HepG2 (cell line): ENCODE results near the gene TMEM53. TPM values are rescaled to one million over a fixed set of nuclear protein-coding genes. Genes with fewer than 3 reads are reported as not detected.

Source experiments
- ATAC-seq: fragments of 200-7000 bp; cut with Tn5 transposase; 3 replicates; pipeline ENCODE4 v1.9.1; 2020; ENCODE audit warnings: mild to moderate bottlenecking, moderate library complexity
- BruUV-seq: library from RNA; stranded (reverse); fragments of 400-500 nt; replicated peaks from 2 replicates; lab custom pipeline; 2021; lab: Mats Ljungman, UMichigan
- CTCF ChIA-PET: fragments of 300-600 bp; formaldehyde crosslinking; extraction: SDS; loops from one replicate; lab custom pipeline; 2021; ENCODE audit warnings: low total read pairs, inconsistent platforms, low intra/inter-chr PET ratio; lab: Yijun Ruan, JAX
- POLR2A ChIA-PET: fragments of 350-600 bp; sonication (Branson Sonifier 250); formaldehyde crosslinking; loops from one replicate; lab custom pipeline; 2020; ENCODE audit warnings: antibody characterized with exemption, inconsistent platforms; lab: Yijun Ruan, JAX
- DNase-seq: peaks from one replicate; pipeline ENCODE4 v3.0.0-alpha.2; 2015; ENCODE audit warnings: low spot score
- FAIRE-seq: peaks from 3 replicates; lab custom pipeline; 2011; peaks lifted over from hg19 to GRCh38; lab: Jason Lieb, UNC
- H2AFZ ChIP-seq: one replicate; pipeline ENCODE4 v1.6.1; 2011; ENCODE audit warnings: low read length, inconsistent platforms
- H3K27ac ChIP-seq: fragments of 300-600 bp; 3 replicates; pipeline ENCODE4 v1.8.0; 2011; ENCODE audit warnings: mixed run types, mild to moderate bottlenecking, mixed read lengths, low read length, inconsistent platforms; ENCODE audit not compliant: insufficient read depth; ENCODE audit errors: extremely low read length
- H3K27me3 ChIP-seq, 2 experiments: fragments of 200-600 bp in 1 of 2; 2 replicates in 1 of 2; 3 replicates in 1 of 2; pipeline versions ENCODE4 v1.6.0 to v1.8.0; 2011; ENCODE audit warnings: low read length in 2 of 2, mild to moderate bottlenecking in 2 of 2, moderate library complexity in 2 of 2, inconsistent platforms in 1 of 2; ENCODE audit not compliant: insufficient read depth in 2 of 2, control insufficient read depth in 1 of 2
- H3K36me3 ChIP-seq, 2 experiments: fragments of 200-600 bp in 1 of 2; replicated peaks in 1 of 2; 2 replicates in 1 of 2; 3 replicates in 1 of 2; pipeline versions ENCODE4 v1.5.1 to v1.8.0; 2011; ENCODE audit warnings: low read length in 2 of 2, inconsistent platforms in 1 of 2; ENCODE audit not compliant: insufficient read depth in 2 of 2, control insufficient read depth in 1 of 2
- H3K4me1 ChIP-seq: 2 replicates; pipeline ENCODE4 v1.5.1; 2012; ENCODE audit warnings: low read length, inconsistent platforms; ENCODE audit not compliant: insufficient read depth
- H3K4me2 ChIP-seq: 2 replicates; pipeline ENCODE4 v1.6.0; 2011; ENCODE audit warnings: low read depth, low read length, inconsistent platforms
- H3K4me3 ChIP-seq, 3 experiments: fragments of 200-600 bp in 1 of 3; sonication (generic), shearing (Covaris generic) in 1 of 3; replicated peaks in 1 of 3; 2 replicates each; pipeline ENCODE4 v1.5.1; 2011 to 2016; ENCODE audit warnings: low read length in 3 of 3, inconsistent platforms in 2 of 3, low read depth in 2 of 3, mild to moderate bottlenecking in 2 of 3, control low read depth in 1 of 3, mixed read lengths in 1 of 3; ENCODE audit not compliant: insufficient read depth in 1 of 3
- H3K79me2 ChIP-seq: one replicate; pipeline ENCODE4 v1.6.1; 2011; ENCODE audit warnings: low read length, inconsistent platforms; ENCODE audit not compliant: insufficient read depth
- H3K9ac ChIP-seq: 2 replicates; pipeline ENCODE4 v1.6.0; 2011; ENCODE audit warnings: mild to moderate bottlenecking, low read depth, low read length, inconsistent platforms; ENCODE audit not compliant: insufficient read depth
- H3K9me3 ChIP-seq: 2 replicates; pipeline ENCODE4 v1.5.1; 2012; ENCODE audit warnings: mild to moderate bottlenecking, low read length
- H4K20me1 ChIP-seq: 2 replicates; pipeline ENCODE4 v1.6.0; 2011; ENCODE audit warnings: inconsistent platforms, mild to moderate bottlenecking, low read length, moderate library complexity; ENCODE audit not compliant: insufficient read depth
- ADNP ChIP-seq: sonication (generic); formaldehyde crosslinking; IDR thresholded peaks from 2 replicates; pipeline ENCODE4 v1.4.0; 2020; ENCODE audit warnings: missing genetic modification reagents
- FOXM1 ChIP-seq: sonication (generic); formaldehyde crosslinking; IDR thresholded peaks from 2 replicates; pipeline ENCODE4 v1.5.0; 2020; ENCODE audit warnings: missing genetic modification reagents
- FOXP1 ChIP-seq, 2 experiments: fragments of 450-650 bp in 1 of 2; IDR thresholded peaks; 2 replicates each; pipeline ENCODE4 v1.6.1; 2017 to 2018; ENCODE audit warnings: antibody characterized with exemption in 1 of 2
- WGBS: methylation state at CpG from one replicate; pipeline ENCODE4 v1.1.6; 2017; ENCODE audit warnings: low lambda C conversion rate; 5-methylcytosine and 5-hydroxymethylcytosine counted together
- in situ Hi-C: cut with HindIII; loops from 2 replicates; pipeline ENCODE4 v1.10.0; 2017; ENCODE audit warnings: low pct_unique_long_range_greater_than_20kb; ENCODE audit not compliant: extremely low pct_ligation_motif_present
- intact Hi-C: fragments of 100-400 bp; cut with micrococcal nuclease; formaldehyde crosslinking; loops from one replicate; pipeline ENCODE4 v1.10.0; 2022; ENCODE audit not compliant: unreplicated experiment
- polyA plus RNA-seq, 8 experiments: library from polyadenylated mRNA; depleted of rRNA in 3 of 8; stranded (reverse) in 7 of 8; unstranded in 1 of 8; fragments of >200 nt; fragmentation: Illumina TruSeq in 4 of 8; extraction: Trizol in 4 of 8; gene quantifications; 2 replicates each; pipeline versions ENCODE4 v1.2.1 to v1.2.3, GENCODE V29; 2011 to 2016; ENCODE audit warnings: low read depth in 4 of 8, missing spikeins in 1 of 8, mixed read lengths in 1 of 8; ENCODE audit not compliant: insufficient read depth in 1 of 8
- total RNA-seq, 5 experiments: library from RNA; depleted of rRNA; stranded (reverse); fragments of >200 nt; fragmentation: Illumina TruSeq; extraction: Trizol; gene quantifications; 2 replicates each; pipeline ENCODE4 v1.2.3, GENCODE V29; 2016; ENCODE audit warnings: low read depth in 1 of 5
- TF ChIP-seq, protein P1 (sequence below): IDR thresholded peaks from 2 replicates; pipeline ENCODE4 v1.6.1; 2016; ENCODE audit warnings: mild to moderate bottlenecking
- TF ChIP-seq, protein P2 (sequence below), 2 experiments: fragments of 450-650 bp in 1 of 2; sonication (generic) in 1 of 2; formaldehyde crosslinking; IDR thresholded peaks; 2 replicates each; pipeline versions ENCODE4 v1.5.0 to v1.8.0; 2020 to 2022; ENCODE audit warnings: mild to moderate bottlenecking in 1 of 2, missing genetic modification reagents in 1 of 2

The TMEM53 gene
- total and polyA plus RNA-seq, 2 of the 13 experiments (the other 11 are each of a cell fraction or from before 2014, with no cell fraction given): 12.6 to 20.2 TPM

DNA sequence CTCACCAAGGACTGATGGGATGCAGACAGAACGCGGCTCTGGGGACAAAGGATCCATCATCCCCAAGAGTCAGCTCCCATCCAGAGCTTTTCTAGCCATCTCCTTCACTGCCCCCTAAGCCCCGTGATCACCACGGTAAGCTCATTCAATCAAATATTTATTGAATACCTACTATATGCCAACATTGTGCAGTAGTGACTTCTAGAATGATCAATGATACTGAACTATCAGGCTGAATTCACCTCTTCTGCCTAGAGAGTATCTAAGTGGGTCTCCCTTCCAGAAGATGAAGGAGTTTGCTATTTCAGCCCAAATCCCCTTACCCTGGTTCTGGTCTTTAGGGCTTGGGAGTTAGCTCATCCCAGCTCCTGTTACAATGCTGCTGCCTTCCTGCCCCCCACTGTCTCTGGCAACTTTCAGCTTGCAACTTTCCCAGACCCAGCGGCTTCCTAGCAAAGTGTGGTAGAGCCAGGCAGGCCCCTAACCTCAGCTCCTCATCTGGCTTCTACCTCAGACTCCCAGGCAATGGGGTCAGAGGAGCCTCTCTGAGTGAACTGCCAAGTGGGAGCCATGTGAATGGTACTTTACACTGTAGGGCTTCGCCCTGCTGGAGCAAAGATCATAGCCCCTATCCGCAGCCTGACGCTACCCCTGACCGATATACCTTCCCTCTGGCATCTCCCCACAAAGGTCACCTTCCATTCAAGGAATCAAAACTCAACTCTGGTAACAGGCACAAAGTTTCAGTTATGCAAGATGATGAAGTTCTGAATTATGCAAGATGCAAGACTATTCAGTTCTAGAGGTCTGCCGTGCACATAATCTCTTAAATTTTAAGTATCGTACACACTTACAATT, 20.9 kb downstream of the TMEM53 start:
- Histone ChIP-seq H4K20me1 (no peaks in the 10 kb centered on the region), H3K4me2 (no peak overlapping the region), H3K27ac (no peak overlapping the region), H3K4me3 (no peak overlapping the region), H2AFZ (no peak overlapping the region), H3K9me3 (no peaks in the 10 kb centered on the region), H3K36me3 (peaks cover 24 to 37% of the 10 kb centered on the region in 2 experiments), H3K9ac (no peak overlapping the region), H3K27me3 (no peaks in the 10 kb centered on the region), H3K4me1 (peaks cover 21% of the 10 kb centered on the region), H3K79me2 (no peaks in the 10 kb centered on the region)
- 79% methylated on average over 11 of the region's 11 CpGs for WGBS
- ATAC-seq (no peak), DNase-seq (no peak), FAIRE-seq (no peak)
- intact Hi-C loops: loop anchor here (1.0 to 5.0 kb wide), 3 partner anchors 44 to 275 kb away; no protein-coding TSS in a partner anchor
- CTCF ChIA-PET: interaction anchor here (1.7 to 2.1 kb wide), 2 partner anchors 44 to 46 kb away, joined by 4 to 18 read pairs; no protein-coding TSS in a partner anchor
- no TSS peak for BruUV-seq
- in situ Hi-C loops: loop anchor here (5.0 kb wide), 1 partner anchor 46 kb away; no protein-coding TSS in a partner anchor
- POLR2A ChIA-PET: interaction anchor here (0.8 to 3.7 kb wide), 6 partner anchors 9 to 77 kb away, joined by 3 to 25 read pairs (median 4); partner anchors contain the start of genes ARMH1, RNU5D-1 and TMEM53
- TF ChIP-seq, protein P1, sequence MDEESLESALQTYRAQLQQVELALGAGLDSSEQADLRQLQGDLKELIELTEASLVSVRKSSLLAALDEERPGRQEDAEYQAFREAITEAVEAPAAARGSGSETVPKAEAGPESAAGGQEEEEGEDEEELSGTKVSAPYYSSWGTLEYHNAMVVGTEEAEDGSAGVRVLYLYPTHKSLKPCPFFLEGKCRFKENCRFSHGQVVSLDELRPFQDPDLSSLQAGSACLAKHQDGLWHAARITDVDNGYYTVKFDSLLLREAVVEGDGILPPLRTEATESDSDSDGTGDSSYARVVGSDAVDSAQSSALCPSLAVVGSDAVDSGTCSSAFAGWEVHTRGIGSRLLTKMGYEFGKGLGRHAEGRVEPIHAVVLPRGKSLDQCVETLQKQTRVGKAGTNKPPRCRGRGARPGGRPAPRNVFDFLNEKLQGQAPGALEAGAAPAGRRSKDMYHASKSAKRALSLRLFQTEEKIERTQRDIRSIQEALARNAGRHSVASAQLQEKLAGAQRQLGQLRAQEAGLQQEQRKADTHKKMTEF (CRISPR knock-in tag): no peak
- TF ChIP-seq, protein P2, sequence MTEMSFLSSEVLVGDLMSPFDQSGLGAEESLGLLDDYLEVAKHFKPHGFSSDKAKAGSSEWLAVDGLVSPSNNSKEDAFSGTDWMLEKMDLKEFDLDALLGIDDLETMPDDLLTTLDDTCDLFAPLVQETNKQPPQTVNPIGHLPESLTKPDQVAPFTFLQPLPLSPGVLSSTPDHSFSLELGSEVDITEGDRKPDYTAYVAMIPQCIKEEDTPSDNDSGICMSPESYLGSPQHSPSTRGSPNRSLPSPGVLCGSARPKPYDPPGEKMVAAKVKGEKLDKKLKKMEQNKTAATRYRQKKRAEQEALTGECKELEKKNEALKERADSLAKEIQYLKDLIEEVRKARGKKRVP (CRISPR knock-in tag; IDR thresholded peaks at IDR 0.05): no peak
- TF ChIP-seq FOXM1 (no peak), FOXP1 (IDR thresholded peaks at IDR 0.05) (no peak), FOXP1 (CRISPR knock-in tag; IDR thresholded peaks at IDR 0.05) (no peak), ADNP (CRISPR knock-in tag) (no peak)
